ENCODE measurements around the gene MOGAT2. TPM values are rescaled to one million over a fixed set of nuclear protein-coding genes. Genes with fewer than 3 reads are reported as not detected.
"Not testable (repeated sequence)": the region's sequence is repeated elsewhere in the genome, so short reads cannot be mapped to it uniquely, and the experiment has no call there.

Gene MOGAT2
- total RNA-seq, 1 donor from 2014 or later = not detected

DNA sequence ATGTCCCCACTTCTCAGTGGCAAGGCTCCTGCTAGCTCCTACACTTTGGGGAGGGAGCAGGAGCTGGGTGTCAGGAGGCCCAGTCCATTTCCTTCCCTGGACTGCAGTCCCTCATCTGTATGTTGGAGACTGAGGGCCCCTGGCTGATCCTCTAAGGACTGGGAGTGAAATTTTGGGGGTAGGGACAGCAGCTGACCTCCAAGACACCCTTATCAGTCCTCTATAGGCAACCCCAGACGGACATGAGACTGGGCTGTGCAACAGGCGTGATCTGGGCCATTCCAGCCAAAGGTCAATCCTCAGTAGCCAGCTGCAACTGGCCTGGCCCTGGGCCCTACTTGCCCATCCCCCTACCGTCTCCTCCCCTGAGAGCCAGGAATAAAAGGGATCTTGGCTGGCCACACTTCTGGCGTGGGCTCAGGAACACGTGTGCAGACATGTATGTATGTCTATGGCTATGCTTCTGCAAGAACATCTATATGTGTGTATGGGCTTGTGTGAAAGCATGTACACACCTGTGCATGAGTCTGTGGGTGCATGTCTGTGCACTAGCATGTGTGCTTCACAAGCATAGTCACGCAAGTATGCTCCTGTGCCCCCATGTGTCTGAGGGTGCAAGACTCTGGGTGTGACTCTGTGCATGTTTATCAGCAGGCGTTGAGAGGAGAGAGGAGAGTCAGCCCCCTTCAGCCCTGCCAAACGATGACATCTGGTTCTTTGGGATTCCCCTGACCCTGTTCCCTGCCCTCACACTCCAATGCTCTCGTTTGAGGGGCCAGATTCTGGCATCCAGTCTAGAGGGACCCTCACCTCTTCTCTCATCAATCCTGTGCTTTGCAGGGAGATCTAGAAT lies 26.3 kb downstream of the MOGAT2 start:
- H3K4me1 Mint-ChIP-seq (ENCODE audit: unreplicated experiment) = peaks cover 4% of the 10 kb centered on the region
- H3K36me3 Mint-ChIP-seq (ENCODE audit: unreplicated experiment) = no peaks in the 10 kb centered on the region
- no peak for DNase-seq (ENCODE audit: extremely low spot score, unreplicated experiment)
- H3K27me3 Mint-ChIP-seq (ENCODE audit: unreplicated experiment) = peaks cover 63% of the 10 kb centered on the region
- no peaks in the 10 kb centered on the region for H3K9me3 Mint-ChIP-seq (ENCODE audit: unreplicated experiment)
- TF ChIP-seq, protein P1, sequence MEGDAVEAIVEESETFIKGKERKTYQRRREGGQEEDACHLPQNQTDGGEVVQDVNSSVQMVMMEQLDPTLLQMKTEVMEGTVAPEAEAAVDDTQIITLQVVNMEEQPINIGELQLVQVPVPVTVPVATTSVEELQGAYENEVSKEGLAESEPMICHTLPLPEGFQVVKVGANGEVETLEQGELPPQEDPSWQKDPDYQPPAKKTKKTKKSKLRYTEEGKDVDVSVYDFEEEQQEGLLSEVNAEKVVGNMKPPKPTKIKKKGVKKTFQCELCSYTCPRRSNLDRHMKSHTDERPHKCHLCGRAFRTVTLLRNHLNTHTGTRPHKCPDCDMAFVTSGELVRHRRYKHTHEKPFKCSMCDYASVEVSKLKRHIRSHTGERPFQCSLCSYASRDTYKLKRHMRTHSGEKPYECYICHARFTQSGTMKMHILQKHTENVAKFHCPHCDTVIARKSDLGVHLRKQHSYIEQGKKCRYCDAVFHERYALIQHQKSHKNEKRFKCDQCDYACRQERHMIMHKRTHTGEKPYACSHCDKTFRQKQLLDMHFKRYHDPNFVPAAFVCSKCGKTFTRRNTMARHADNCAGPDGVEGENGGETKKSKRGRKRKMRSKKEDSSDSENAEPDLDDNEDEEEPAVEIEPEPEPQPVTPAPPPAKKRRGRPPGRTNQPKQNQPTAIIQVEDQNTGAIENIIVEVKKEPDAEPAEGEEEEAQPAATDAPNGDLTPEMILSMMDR (IDR thresholded peaks at IDR 0.05) = no peak
- H3K27ac Mint-ChIP-seq (ENCODE audit: unreplicated experiment) = no peak overlapping the region
- no peak overlapping the region for H3K4me3 Mint-ChIP-seq (ENCODE audit: unreplicated experiment)

DNA sequence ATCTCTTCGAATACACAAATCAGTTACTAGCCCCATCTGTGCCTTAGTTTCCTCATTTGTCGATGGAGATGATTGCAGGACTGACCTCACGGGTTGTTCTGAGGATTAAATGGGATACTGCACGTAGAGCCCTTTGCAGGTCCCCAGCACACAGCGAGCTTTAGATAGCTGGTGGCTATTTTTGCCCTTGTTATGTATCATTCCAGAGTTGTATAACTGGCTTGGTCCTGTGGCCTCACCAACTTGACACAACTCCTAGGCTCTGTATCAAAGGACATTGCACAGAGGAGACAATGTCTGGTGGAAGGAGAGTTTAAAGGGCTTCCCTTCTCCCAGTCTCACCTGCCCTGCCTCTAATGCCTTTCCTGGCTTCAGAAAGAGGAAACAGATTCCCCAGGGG lies 28.2 kb downstream of the MOGAT2 start:
- Mint-ChIP-seq H3K27me3 (ENCODE audit: unreplicated experiment) (peaks cover 51% of the 10 kb centered on the region), H3K9me3 (ENCODE audit: unreplicated experiment) (no peaks in the 10 kb centered on the region), H3K4me1 (ENCODE audit: unreplicated experiment) (peaks cover 4% of the 10 kb centered on the region)

DNA sequence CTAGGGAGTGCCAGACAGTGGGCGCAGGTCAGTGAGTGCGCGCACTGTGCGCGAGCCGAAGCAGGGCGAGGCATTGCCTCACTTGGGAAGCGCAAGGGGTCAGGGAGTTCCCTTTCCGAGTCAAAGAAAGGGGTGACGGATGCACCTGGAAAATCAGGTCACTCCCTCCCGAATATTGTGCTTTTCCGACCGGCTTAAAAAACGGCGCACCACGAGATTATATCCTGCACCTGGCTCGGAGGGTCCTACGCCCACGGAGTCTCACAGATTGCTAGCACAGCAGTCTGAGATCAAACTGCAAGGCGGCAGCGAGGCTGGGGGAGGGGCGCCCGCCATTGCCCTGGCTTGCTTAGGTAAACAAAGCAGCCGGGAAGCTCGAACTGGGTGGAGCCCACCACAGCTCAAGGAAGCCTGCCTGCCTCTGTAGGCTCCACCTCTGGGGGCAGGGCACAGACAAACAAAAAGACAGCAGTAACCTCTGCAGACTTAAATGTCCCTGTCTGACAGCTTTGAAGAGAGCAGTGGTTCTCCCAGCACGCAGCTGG lies 31.2 kb downstream of the MOGAT2 start:
- not testable (repeated sequence) for H3K4me3 Mint-ChIP-seq (ENCODE audit: unreplicated experiment); H3K4me1 Mint-ChIP-seq (ENCODE audit: unreplicated experiment); DNase-seq (ENCODE audit: extremely low spot score, unreplicated experiment); H3K9me3 Mint-ChIP-seq (ENCODE audit: unreplicated experiment); H3K36me3 Mint-ChIP-seq (ENCODE audit: unreplicated experiment); H3K27ac Mint-ChIP-seq (ENCODE audit: unreplicated experiment)
- peaks cover 35% of the 10 kb centered on the region for H3K27me3 Mint-ChIP-seq (ENCODE audit: unreplicated experiment)

More for the DNA sequence above, 28.2 kb downstream of the MOGAT2 start:
- no peak for DNase-seq (ENCODE audit: extremely low spot score, unreplicated experiment)
- TF ChIP-seq, protein P1 (IDR thresholded peaks at IDR 0.05) = no peak
- H3K36me3 Mint-ChIP-seq (ENCODE audit: unreplicated experiment) = no peaks in the 10 kb centered on the region
- H3K4me3 Mint-ChIP-seq (ENCODE audit: unreplicated experiment) = no peak overlapping the region
- no peak overlapping the region for H3K27ac Mint-ChIP-seq (ENCODE audit: unreplicated experiment)

- H3K4me1 Mint-ChIP-seq (ENCODE audit: unreplicated experiment); DNase-seq (ENCODE audit: extremely low spot score, unreplicated experiment); H3K9me3 Mint-ChIP-seq (ENCODE audit: unreplicated experiment); H3K27ac Mint-ChIP-seq (ENCODE audit: unreplicated experiment); H3K36me3 Mint-ChIP-seq (ENCODE audit: unreplicated experiment); H3K4me3 Mint-ChIP-seq (ENCODE audit: unreplicated experiment): not testable (repeated sequence)
- H3K27me3 Mint-ChIP-seq (ENCODE audit: unreplicated experiment) = peaks cover 36% of the 10 kb centered on the region
These were observed 37.3 kb downstream of the MOGAT2 start for GRCh38 chr11:75754933-75755332.

DNA sequence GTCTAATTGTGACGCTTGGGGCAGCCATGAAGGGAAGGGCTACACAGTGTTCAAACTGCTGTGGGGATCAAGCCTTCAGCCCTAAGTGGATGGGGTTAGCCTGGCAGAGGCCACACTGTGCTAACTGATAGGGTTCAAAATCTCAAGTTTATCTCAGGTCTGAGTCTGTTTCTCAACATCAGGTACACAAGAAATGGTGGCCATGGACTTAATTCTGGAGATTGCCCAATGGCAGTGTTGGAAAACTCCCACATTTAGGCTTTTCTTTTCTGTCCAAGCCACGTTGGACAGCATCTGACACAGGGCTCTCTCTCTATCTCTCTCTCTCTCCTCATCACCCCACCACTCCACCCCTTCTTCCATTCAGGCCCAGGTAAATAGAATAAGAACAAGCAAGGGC lies 40.0 kb downstream of the MOGAT2 start:
- no peak overlapping the region for H3K4me3 Mint-ChIP-seq (ENCODE audit: unreplicated experiment)
- no peak for DNase-seq (ENCODE audit: extremely low spot score, unreplicated experiment)
- TF ChIP-seq, protein P1 (IDR thresholded peaks at IDR 0.05) = no peak
- no peaks in the 10 kb centered on the region for H3K9me3 Mint-ChIP-seq (ENCODE audit: unreplicated experiment)
- H3K4me1 Mint-ChIP-seq (ENCODE audit: unreplicated experiment) = no peaks in the 10 kb centered on the region
- H3K27me3 Mint-ChIP-seq (ENCODE audit: unreplicated experiment) = peaks cover 38% of the 10 kb centered on the region
- no peak overlapping the region for H3K27ac Mint-ChIP-seq (ENCODE audit: unreplicated experiment)
- no peaks in the 10 kb centered on the region for H3K36me3 Mint-ChIP-seq (ENCODE audit: unreplicated experiment)

DNA sequence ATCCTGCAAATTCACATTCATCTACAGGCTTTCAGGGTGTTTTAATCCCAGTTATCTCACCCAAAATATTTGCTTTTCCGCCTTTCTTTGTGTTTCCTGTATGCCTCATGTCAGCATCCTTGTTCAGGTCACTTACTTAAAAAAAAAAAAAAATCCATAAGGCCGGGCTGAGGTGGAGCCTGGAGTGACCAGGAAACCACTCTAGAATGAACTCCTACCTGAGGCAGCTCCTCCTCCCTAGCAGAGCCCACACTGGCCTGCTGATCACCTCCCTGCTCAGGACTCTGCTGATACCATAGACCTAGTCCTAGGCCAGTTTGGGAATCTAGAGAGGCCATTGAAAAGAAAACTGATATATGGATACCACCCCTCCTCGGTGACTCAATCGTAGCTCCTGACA lies 42.2 kb downstream of the MOGAT2 start:
- Mint-ChIP-seq H3K36me3 (ENCODE audit: unreplicated experiment) (no peaks in the 10 kb centered on the region), H3K27ac (ENCODE audit: unreplicated experiment) (no peak overlapping the region), H3K4me3 (ENCODE audit: unreplicated experiment) (no peak overlapping the region), H3K27me3 (ENCODE audit: unreplicated experiment) (peaks cover 37% of the 10 kb centered on the region), H3K9me3 (ENCODE audit: unreplicated experiment) (no peaks in the 10 kb centered on the region), H3K4me1 (ENCODE audit: unreplicated experiment) (no peaks in the 10 kb centered on the region)
- no peak for DNase-seq (ENCODE audit: extremely low spot score, unreplicated experiment)
- TF ChIP-seq, protein P1 (IDR thresholded peaks at IDR 0.05) = no peak

All from osteocyte (in vitro differentiated cells).